Body of pancreas (tissue), 4 donors: Measurements from ENCODE around the gene COL23A1.

Experiments used
- CTCF ChIP-seq, 7 experiments: fragments of 450-650 bp in 4 of 7; fragments of 200-600 bp in 3 of 7; sonication (generic) in 3 of 7; IDR thresholded peaks; one replicate each; pipeline ENCODE4 v1.5.1; 2016 to 2019; ENCODE audit warnings: antibody characterized with exemption in 7 of 7
- POLR2A ChIP-seq, 3 donors: fragments of 450-650 bp; IDR thresholded peaks; one replicate each; pipeline ENCODE4 v1.6.1; 2016; ENCODE audit warnings: antibody characterized with exemption in 3 of 3, mild to moderate bottlenecking in 2 of 3

GRCh38 chr5:178423431-178423830, 166.8 kb downstream of the COL23A1 start:
- TF ChIP-seq CTCF (IDR thresholded peaks at IDR 0.05) (no peak), POLR2A (IDR thresholded peaks at IDR 0.05) (no peak)
